Articular chondrocyte of knee joint (primary cell): ENCODE measurements around the gene PCMTD2. TPM values are rescaled to one million over a fixed set of nuclear protein-coding genes. Genes with fewer than 3 reads are reported as not detected.

Experiments
- small RNA-seq: library from RNA; depleted of rRNA; stranded (forward); fragments of <200 nt; gene quantifications from one replicate; pipeline ENCODE3, GENCODE V24; 2012
- total RNA-seq: library from RNA; depleted of rRNA; stranded (reverse); fragments of >200 nt; gene quantifications from 2 replicates; pipeline ENCODE4 v1.2.3, GENCODE V29; 2012

The PCMTD2 gene
- total RNA-seq, result 44.6 and 52.9 TPM in 2 replicates

DNA sequence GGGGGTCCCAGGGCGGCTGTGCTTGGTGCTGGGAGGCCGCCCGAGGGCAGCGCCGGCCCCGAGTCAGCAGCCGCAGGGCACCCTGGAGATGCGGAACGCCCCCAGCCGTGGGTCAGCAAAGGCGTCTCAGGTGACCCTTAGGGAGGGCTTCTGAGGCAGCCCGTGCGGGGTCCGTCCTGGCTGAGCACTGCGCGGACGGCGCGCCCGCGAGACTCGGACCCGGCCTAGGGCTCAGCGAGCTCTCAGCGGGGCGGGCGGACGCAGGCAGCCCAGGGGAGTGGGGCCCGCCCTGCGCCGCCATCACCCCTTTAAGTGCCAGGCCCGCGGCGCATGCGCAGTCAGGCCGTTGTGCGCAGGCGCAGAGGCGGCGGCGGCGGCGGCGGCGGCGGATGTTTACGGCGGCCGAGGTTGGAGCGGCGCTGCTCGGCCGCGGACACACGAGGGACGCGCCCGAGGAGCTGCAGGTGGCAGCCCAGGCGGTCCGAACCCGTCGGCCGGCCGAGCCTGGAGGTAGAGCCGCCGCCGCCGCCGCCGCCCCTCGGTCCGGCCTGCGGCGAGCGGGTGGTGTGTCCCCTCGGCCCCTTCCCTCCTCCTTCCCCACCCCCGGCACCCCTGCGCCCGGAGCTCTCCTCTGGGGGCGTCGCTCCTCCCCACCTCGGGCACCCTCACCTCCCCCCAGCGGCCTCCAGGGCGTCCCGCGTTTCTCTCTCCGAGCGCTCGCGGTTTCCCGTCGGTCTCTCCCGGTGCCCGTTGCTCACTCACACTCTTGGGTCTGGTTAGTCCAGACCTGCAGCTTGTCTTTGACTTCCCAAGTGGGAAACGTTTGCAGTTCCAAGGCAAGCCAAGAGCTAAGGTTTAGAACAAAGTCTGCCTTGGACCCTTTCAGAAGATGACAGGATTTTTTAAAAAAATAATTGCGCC lies at the start of gene PCMTD2:
Gene PCMTD2, plus strand, starts transcription at position 388 of the 921 bp plus-strand sequence. CDS start 4,218 bp downstream, outside the sequence.

Small RNA genes within 50 kb of the gene (small RNA-seq; reads per million reads assigned to genes)
- gene AL137028.2, result not detected

Other genes starting within 250 kb of the PCMTD2 start
- gene C20orf204, start 219.6 kb upstream of the PCMTD2 start, total RNA-seq, result 1.2 and 1.4 TPM in 2 replicates
- 0.22 TPM in 1 of 2 replicates, not detected in the other for gene SOX18, start 206.1 kb upstream of the PCMTD2 start, total RNA-seq
- gene TCEA2, start 192.6 kb upstream of the PCMTD2 start, total RNA-seq, result 17.5 and 20.9 TPM in 2 replicates
- gene RGS19, start 176.2 kb upstream of the PCMTD2 start, total RNA-seq, result 7.1 and 8.0 TPM in 2 replicates
- 0.52 and 0.86 TPM in 2 replicates for gene OPRL1, start 175.7 kb upstream of the PCMTD2 start, total RNA-seq
- gene LKAAEAR1, start 171.3 kb upstream of the PCMTD2 start, total RNA-seq, result not detected in 2 replicates
- gene NPBWR2, start 148.2 kb upstream of the PCMTD2 start, total RNA-seq, result not detected in 2 replicates
- gene MYT1, start 91.3 kb upstream of the PCMTD2 start, total RNA-seq, result not detected in 2 replicates